NCI-H69 (cell line): Measurements from ENCODE around the gene RXFP3.
"Not testable (repeated sequence)": the region's sequence is repeated elsewhere in the genome, so short reads cannot be mapped to it uniquely, and the experiment has no call there.

Source experiments
- DNase-seq: peaks from one replicate; lab custom pipeline; 2025; lab: John Stamatoyannopoulos, UW

Gene RXFP3, protein sequence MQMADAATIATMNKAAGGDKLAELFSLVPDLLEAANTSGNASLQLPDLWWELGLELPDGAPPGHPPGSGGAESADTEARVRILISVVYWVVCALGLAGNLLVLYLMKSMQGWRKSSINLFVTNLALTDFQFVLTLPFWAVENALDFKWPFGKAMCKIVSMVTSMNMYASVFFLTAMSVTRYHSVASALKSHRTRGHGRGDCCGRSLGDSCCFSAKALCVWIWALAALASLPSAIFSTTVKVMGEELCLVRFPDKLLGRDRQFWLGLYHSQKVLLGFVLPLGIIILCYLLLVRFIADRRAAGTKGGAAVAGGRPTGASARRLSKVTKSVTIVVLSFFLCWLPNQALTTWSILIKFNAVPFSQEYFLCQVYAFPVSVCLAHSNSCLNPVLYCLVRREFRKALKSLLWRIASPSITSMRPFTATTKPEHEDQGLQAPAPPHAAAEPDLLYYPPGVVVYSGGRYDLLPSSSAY

GRCh38 chr5:33936381-33937016, at the start of gene RXFP3:
RXFP3 (plus strand) TSS chr5:33936386; CDS start chr5:33936741, 355 bp downstream.
- no peak for DNase-seq

DNA sequence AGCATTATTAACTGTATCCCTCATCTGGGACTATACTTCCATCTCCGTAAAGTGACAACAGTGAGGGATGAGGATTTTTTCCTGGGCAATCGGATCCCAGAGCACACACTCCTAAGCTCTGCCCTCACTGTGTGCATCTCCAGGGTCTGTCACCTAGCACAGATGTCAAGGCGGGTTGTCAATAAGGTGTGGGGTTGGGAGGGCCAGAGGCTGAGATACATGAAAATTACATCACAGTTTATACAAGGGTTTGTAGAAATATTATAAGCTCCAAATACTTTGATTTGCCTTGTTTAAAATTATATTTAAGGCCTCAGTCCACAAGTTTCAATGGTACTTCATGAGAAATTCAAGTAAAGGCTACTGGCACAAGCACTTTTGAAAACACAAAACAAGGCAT, 48.9 kb upstream of the RXFP3 start:
- no peak for DNase-seq

DNA sequence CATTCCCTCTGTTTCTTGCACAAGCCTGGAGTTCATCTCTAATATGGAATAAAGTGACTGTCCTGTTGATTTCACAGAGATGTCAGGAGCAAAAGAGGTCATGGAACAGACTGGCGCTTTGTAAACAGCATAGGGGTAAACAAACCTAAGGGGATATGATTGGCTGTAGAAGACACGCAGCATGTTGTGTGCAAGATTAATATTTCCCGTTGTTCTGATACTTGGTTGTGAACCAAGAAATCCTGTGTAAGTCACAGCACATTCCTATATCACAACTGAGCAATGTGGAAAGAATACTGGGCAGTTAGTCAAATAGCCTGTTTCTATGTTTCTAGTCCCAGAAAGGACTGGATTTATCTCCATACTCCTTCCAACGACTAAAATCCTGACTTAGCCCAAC, 47.6 kb upstream of the RXFP3 start:
- no peak for DNase-seq

DNA sequence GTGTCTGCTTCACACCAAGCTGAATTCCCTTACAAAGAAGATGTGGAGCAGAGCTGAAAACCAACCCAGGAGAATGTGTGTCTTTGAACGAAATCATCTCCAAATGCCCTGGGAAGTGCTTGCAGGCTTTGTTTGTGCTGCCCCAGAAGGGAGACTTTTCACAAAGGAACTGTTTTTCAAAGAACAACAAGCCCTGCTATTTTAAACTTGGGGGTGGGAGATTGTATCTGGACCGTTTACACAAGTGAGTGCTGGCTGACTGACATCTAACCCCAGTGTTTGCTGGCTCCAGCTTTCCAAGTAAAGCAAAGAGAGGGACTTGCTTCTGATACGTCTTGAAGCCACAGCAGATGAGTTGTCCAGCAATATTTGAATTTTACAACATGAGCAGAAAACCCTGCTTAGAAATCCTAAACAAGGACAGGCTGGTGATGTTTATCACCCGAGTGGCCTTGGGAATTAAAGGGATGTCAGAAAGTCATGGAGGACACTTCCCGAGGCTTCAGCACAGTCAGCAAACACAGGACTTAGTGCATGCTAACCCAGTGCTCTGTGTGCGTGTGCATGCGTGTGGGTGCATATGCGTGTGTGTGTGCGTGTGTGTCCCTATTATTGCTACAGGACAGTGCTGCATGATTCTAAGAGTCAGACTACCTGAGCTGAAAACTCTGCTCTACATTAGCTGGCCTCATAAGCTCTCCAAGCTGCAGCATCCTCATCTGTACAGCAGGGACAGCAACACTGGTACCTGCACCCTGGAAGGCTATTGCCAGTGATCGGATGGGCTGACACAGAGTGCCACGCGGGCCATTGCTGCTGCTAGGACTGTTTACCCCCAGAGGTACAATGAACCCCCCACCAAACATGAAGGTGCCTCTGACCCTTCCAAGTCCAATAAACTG, 45.8 kb upstream of the RXFP3 start:
- DNase-seq, result peak; percentile 8

DNA sequence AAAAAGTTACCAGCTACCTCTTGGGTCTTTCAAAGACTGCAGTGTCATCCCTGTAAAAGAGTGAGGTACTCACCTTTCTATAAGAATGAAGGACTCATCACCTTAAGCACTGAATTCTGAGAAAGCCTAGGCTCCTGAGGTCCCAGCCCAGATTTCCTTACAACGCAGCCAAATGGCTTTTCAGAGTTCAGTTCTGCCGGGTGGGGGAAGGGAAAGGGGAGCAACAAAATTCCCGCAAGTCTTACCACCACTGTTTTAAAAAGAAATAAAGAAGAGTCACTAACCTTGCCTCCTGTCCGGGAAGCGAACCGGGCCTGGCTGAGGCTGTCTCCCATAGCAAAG, 44.8 kb upstream of the RXFP3 start:
- DNase-seq, result no peak

GRCh38 chr5:33891788-33892619, 44.2 kb upstream of the RXFP3 start, which contains the start of gene ADAMTS12:
ADAMTS12 (minus strand) TSS chr5:33891990; CDS start chr5:33891856, 134 bp downstream.
- peak; percentile 69 for DNase-seq

DNA sequence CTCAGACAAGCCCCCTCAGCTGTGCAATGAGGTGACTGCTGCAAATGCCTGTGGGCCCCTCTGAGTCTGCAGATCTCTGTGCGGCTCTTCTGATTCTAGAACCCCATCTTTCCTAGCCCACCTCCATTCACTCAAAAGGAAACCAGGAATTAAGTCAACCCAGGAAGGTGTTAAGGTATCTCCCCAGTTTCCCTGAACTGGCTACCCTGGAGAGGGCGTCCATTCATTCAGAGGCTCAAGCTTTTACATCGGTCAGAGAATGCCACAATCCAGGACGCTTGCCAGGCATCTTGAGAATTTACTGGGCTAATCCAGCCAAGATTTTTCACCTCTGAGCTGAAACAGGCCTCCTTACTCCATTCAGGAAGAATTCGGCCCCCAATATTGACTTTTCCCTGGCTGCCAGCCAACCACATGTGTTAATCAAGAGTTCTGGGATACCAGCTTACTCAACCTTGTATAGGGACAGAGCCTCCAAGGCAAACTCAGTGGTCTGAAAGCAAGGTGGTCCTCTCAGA, 43.5 kb upstream of the RXFP3 start:
- no peak for DNase-seq

GRCh38 chr5:33894566-33894965, 41.6 kb upstream of the RXFP3 start:
- DNase-seq, result no peak

GRCh38 chr5:33901156-33901555, 35.0 kb upstream of the RXFP3 start:
- DNase-seq, result no peak

DNA sequence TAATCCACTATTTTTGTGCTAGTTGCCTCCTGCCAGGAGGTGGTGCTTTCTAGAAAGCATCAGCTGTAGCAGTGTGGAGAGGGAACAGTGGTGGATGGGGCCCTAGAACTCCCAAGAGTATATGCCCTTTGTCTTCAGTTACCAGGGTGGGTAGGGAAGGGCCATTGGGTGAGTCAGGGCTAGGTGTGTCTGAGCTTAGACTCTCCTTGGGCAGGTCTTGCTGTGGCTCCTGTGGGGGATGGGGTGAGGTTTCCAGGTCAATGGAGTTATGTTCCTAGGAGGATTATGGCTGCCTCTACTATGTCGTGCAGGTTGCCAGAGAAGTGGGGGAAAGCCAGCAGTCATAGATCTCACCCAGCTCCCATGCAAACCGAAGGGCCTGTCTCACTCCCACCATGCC, 33.1 kb upstream of the RXFP3 start:
- no peak for DNase-seq

DNA sequence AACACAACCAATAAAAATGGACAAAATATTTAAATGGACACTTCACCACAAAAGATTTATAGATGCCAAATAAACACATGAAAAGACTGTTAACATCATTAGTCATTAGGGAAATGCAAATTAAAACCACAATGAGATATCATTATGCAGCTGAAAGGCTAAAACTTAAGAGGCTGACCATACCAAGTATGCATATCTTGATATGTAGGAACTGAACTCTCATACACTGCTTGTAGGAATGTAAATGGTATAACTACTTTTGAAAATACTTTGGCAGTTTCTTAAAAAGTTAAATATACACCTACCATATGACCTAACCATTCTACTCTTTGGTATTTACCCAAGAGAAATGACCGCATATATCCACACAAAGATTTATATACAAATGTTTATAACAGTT, 30.8 kb upstream of the RXFP3 start:
- no peak for DNase-seq

- DNase-seq, result not testable (repeated sequence)
Observed at GRCh38 chr5:33906248-33906647, 29.9 kb upstream of the RXFP3 start.

DNA sequence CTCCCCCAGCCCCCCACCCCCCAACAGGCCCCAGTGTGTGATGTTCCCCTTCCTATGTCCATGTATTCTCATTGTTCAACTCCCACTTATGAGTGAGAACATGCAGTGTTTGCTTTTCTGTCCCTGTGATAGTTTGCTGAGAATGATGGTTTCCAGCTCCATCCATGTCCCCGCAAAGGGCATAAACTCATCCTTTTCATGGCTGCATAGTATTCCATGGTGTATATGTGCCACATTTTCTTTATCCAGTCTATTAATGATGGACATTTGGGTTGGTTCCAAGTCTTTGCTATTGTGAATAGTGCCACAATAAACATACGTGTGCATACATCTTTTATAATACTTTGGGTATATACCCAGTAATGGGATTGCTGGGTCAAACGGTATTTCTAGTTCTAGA, 21.3 kb upstream of the RXFP3 start:
- DNase-seq, result not testable (repeated sequence)

GRCh38 chr5:33921002-33921401, 15.2 kb upstream of the RXFP3 start:
- DNase-seq, result no peak

DNA sequence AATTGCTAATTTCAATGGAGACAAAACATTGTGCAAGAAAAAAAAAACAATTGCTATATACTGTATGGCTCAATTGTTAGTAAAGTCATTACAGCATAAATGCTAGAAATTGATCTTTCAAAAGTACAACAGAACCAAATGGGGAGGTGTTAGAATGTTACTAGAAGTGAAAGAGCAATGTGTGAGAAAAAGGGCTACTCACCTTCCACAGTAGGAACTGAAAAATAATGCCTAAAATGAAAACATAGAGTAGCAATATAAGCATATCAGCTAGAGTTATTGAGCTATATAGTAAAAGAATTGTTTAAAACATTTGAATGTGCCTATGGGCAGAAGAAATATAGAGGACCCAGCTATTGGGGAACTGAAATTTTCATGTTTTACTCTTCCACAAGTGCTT, 10.9 kb upstream of the RXFP3 start:
- DNase-seq, result no peak

GRCh38 chr5:33927685-33928084, 8.5 kb upstream of the RXFP3 start:
- DNase-seq, result no peak

GRCh38 chr5:33928283-33928682, 7.9 kb upstream of the RXFP3 start:
- DNase-seq, result no peak

GRCh38 chr5:33929925-33930690, 6.1 kb upstream of the RXFP3 start:
- DNase-seq, result no peak

DNA sequence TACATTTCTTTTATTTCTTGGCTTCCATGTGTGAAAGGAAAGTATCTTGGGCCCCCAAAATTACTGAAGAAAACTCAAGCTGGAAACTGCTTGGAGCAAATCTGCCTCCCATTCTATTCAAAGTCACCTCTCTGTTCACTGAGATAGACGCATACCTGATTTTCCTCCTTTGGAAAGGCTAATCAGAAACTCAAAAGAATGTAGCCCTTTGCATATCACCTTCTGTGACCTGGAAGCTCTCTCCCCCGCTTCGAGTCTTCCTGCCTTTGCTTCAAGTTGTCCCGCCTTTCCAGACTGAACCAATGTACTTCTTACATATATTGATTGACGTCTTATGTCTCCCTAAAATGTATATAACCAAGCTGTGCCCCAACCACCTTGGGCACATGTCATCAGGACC, 5.0 kb upstream of the RXFP3 start:
- no peak for DNase-seq

- no peak for DNase-seq
Observed at GRCh38 chr5:33933723-33934169, 2.4 kb upstream of the RXFP3 start.
